Measurements from ENCODE around the gene PPM1H. TPM values are rescaled to one million over a fixed set of nuclear protein-coding genes. Genes with fewer than 3 reads are reported as not detected.

Gene PPM1H
- total RNA-seq, 1 experiment from 2014 or later, result 37.1 TPM

GRCh38 chr12:62681306-62681705, 253.6 kb downstream of the PPM1H start:
- peaks cover 21% of the 10 kb centered on the region; the same call in 1 of the 2 replicates for H3K9me3 Mint-ChIP-seq
- peaks cover 41% of the 10 kb centered on the region for H3K4me1 Mint-ChIP-seq
- CTCF ChIA-PET, result no interaction called here
- TF ChIP-seq SOX15 (CRISPR knock-in tag; IDR thresholded peaks at IDR 0.05) (no peak), ETV6 (CRISPR knock-in tag; IDR thresholded peaks at IDR 0.05) (no peak), E2F5 (CRISPR knock-in tag; IDR thresholded peaks at IDR 0.05) (no peak), SMAD3 (CRISPR knock-in tag; IDR thresholded peaks at IDR 0.05; ENCODE audit: borderline replicate concordance) (no peak), ELF4 (CRISPR knock-in tag; IDR thresholded peaks at IDR 0.05; ENCODE audit: low read depth) (no peak), ZNF425 (CRISPR knock-in tag; conservative IDR thresholded peaks at IDR 0.05) (no peak), ERG (CRISPR knock-in tag; IDR thresholded peaks at IDR 0.05) (no peak), SMAD4 (CRISPR knock-in tag; IDR thresholded peaks at IDR 0.05) (no peak), FOXP1 (CRISPR knock-in tag; IDR thresholded peaks at IDR 0.05; ENCODE audit: borderline replicate concordance) (no peak), ESRRA (CRISPR knock-in tag; IDR thresholded peaks at IDR 0.05; ENCODE audit: borderline replicate concordance) (no peak), JUN (CRISPR knock-in tag; IDR thresholded peaks at IDR 0.05) (no peak), MAX (CRISPR knock-in tag; IDR thresholded peaks at IDR 0.05) (no peak), ZNF138 (CRISPR knock-in tag; conservative IDR thresholded peaks at IDR 0.05) (no peak), RORB (CRISPR knock-in tag; IDR thresholded peaks at IDR 0.05) (no peak)
- no peak overlapping the region for H3K4me3 Mint-ChIP-seq
- peaks cover 40% of the 10 kb centered on the region for H3K36me3 Mint-ChIP-seq
- H3K27me3 Mint-ChIP-seq (ENCODE audit: low read depth), result no peaks in the 10 kb centered on the region
- ATAC-seq (no peak), DNase-seq (ENCODE audit: low spot score) (no peak)
- POLR2A ChIA-PET, result no interaction called here
- 0 out of 2 replicates have a peak overlapping the region, but pooled peaks have one; percentile 17 for H3K27ac Mint-ChIP-seq

GRCh38 chr12:62679608-62680007, 255.3 kb downstream of the PPM1H start:
- Mint-ChIP-seq H3K27me3 (ENCODE audit: low read depth) (no peaks in the 10 kb centered on the region), H3K4me1 (peaks cover 26% of the 10 kb centered on the region), H3K9me3 (peaks cover 27% of the 10 kb centered on the region; the same call in 1 of the 2 replicates), H3K27ac (no peak overlapping the region), H3K4me3 (no peak overlapping the region), H3K36me3 (peaks cover 50% of the 10 kb centered on the region)
- no peak for ATAC-seq
- CTCF ChIA-PET, result interaction anchor here (1.1 kb wide), 1 partner anchor 389 kb away, joined by 5 read pairs; no protein-coding TSS in a partner anchor
- DNase-seq (ENCODE audit: low spot score), result no peak
- POLR2A ChIA-PET, result no interaction called here
- TF ChIP-seq PREB (CRISPR knock-in tag; IDR thresholded peaks at IDR 0.05; ENCODE audit: borderline replicate concordance) (no peak), E2F1 (CRISPR knock-in tag; IDR thresholded peaks at IDR 0.05) (no peak), ATF6 (CRISPR knock-in tag; IDR thresholded peaks at IDR 0.05) (no peak), E2F5 (CRISPR knock-in tag; IDR thresholded peaks at IDR 0.05) (no peak), ARID4B (CRISPR knock-in tag; IDR thresholded peaks at IDR 0.05; ENCODE audit: borderline replicate concordance) (no peak)

Data from WTC11 (cell line).